ENCODE data around the gene PRDX2. TPM values are rescaled to one million over a fixed set of nuclear protein-coding genes. Genes with fewer than 3 reads are reported as not detected.
A peak's percentile ranks its signal among the peaks of the same experiment; 100 is the strongest.

PRDX2 gene
- polyA plus RNA-seq, 1 of the 3 experiments (the other 2 are of a cell fraction), result 341 TPM

DNA sequence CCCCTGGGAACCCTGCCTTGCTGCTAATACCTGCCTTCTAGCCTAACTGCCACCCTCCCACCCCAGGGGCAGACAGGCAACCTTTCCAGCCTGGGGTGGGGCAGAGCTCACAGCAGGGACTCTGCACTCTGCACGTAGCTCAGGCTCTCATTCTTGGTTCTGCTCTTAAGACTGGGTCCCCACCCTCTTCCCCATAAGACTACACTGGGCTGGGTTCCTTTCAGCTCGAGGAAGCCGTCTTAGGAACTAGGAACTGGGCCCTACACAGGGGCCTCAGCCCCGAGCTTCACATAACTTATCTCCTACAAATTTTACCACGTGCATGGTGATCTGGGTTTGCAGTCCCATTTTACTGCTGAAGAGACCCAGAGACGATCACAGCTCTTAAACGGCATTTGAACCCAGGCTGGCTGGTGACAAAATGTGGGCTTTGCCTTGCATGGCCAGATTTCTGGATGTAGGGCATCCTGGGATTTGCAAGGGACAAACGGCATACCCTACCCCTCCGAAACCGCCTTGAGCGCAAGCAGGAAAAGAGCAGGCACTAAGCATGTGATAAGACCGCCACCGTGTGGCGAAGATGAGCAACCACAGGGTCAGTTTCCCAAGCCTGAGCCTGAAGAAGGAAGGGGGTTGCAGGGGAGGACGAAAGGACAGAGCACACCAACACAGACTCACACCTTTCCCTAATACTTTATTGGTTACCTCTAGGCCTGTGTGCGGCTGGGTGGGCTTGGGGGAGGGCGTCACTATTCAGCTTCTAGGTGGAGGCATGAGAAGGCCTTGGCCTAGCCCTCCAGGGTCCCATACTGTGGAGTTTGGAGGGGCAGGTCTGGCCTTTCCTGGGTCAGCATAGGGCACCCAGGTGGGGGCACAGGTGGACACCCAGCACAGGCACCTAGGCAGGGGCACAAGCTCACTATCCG lies 5.2 kb downstream of the PRDX2 start:
- Histone ChIP-seq H3F3A (replicated peaks; ENCODE audit: insufficient read depth) (peaks cover 33% of the 10 kb centered on the region), H3K27me3 (ENCODE audit: insufficient read depth) (no peaks in the 10 kb centered on the region), H3K36me3 (replicated peaks in 1 of 2; ENCODE audit: control insufficient read depth in 1 of 2, insufficient read depth in 2 of 2, low read length in 1 of 2) (peaks cover 8 to 10% of the 10 kb centered on the region in 2 experiments), H3K9me2 (no peaks in the 10 kb centered on the region), H4K20me1 (ENCODE audit: insufficient read depth) (peaks cover 17% of the 10 kb centered on the region), H3K4me1 (ENCODE audit: control insufficient read depth in 1 of 2, insufficient read depth in 2 of 2, low read depth in 1 of 2, low read length in 1 of 2) (peaks cover 9 to 23% of the 10 kb centered on the region in 2 experiments; a peak in 1 of 4 replicates), H3K4me3 (ENCODE audit: low read depth in 2 of 2, low read length in 1 of 2) (peak overlapping the region in 1 of 2 experiments; percentile 38; a peak in 1 of 4 replicates), H3K27ac (ENCODE audit: low read depth in 2 of 2, low read length in 1 of 2) (peak overlapping the region in 1 of 2 experiments; percentile 36; a peak in 1 of 4 replicates), H3K79me2 (ENCODE audit: insufficient read depth) (peaks cover 26% of the 10 kb centered on the region), H3K9ac (no peak overlapping the region), H3K4me2 (no peak overlapping the region), H3K9me3 (no peaks in the 10 kb centered on the region), H2AFZ (ENCODE audit: low read depth) (peak overlapping the region; percentile 9; the same call in 1 of the 2 replicates)
- 10% methylated on average over 14 of the region's 18 CpGs for WGBS (ENCODE audit: low lambda C conversion rate)
- TF ChIP-seq IRF3 (IDR thresholded peaks at IDR 0.05; ENCODE audit: low read depth, low read length), result no peak
- TF ChIP-seq SIN3A (IDR thresholded peaks at IDR 0.05; ENCODE audit: borderline replicate concordance, low read depth, low read length), result no peak
- TF ChIP-seq NFIC (IDR thresholded peaks at IDR 0.05; ENCODE audit: borderline replicate concordance), result no peak
- TF ChIP-seq RAD21 (IDR thresholded peaks at IDR 0.05; ENCODE audit: low read length), result peak; percentile 99
- peak; percentile 44; the same call in 1 of the 2 replicates for TF ChIP-seq POLR2AphosphoS5 (IDR thresholded peaks at IDR 0.05; ENCODE audit: low read depth, low read length)
- peak; percentile 52; the same call in 1 of the 2 replicates for TF ChIP-seq RCOR1 (IDR thresholded peaks at IDR 0.05; ENCODE audit: low read length)
- TF ChIP-seq CTCF (IDR thresholded peaks at IDR 0.05), result peak; percentile 87
- no peak for TF ChIP-seq FOSL2 (IDR thresholded peaks at IDR 0.05; ENCODE audit: borderline replicate concordance, low read depth)
- TF ChIP-seq SMC3 (IDR thresholded peaks at IDR 0.05; ENCODE audit: low read depth, low read length), result peak; percentile 95
- TF ChIP-seq USF2 (IDR thresholded peaks at IDR 0.05; ENCODE audit: borderline replicate concordance, low read depth, low read length), result no peak
- POLR2A ChIA-PET, result interaction anchor here (0.6 to 2.3 kb wide), 3 partner anchors 19 to 35 kb away, joined by 3 to 22 read pairs (median 6); no protein-coding TSS in a partner anchor
- DNase-seq, result peak; percentile 77
- CTCF ChIA-PET, result interaction anchor here (0.6 to 17.1 kb wide), 25 partner anchors 9 to 307 kb away, joined by 3 to 447 read pairs (median 6); partner anchors contain the start of genes DNASE2, GET3, HOOK2 and RNASEH2A
